Immature natural killer cell (primary cell): ENCODE measurements around the gene CDKN1A. TPM values are rescaled to one million over a fixed set of nuclear protein-coding genes. Genes with fewer than 3 reads are reported as not detected.

Experiments
- DNase-seq, 3 donors: peaks; one replicate each; pipeline ENCODE4 v3.0.0; 2022; ENCODE audit warnings: mixed read lengths in 1 of 3
- H3K27ac Mint-ChIP-seq, 6 donors: one replicate each; pipeline ENCODE4 v1.8.0; 2020; ENCODE audit warnings: mixed read lengths in 6 of 6, mild to moderate bottlenecking in 5 of 6, inconsistent platforms in 4 of 6, moderate library complexity in 3 of 6
- H3K27me3 Mint-ChIP-seq, 3 donors: one replicate each; pipeline ENCODE4 v1.8.0; 2020 to 2021; ENCODE audit warnings: low read depth in 3 of 3, mild to moderate bottlenecking in 3 of 3, mixed read lengths in 3 of 3, moderate library complexity in 3 of 3, inconsistent platforms in 1 of 3
- H3K36me3 Mint-ChIP-seq, 3 donors: one replicate each; pipeline ENCODE4 v1.8.0; 2020; ENCODE audit warnings: mixed read lengths in 3 of 3, inconsistent platforms in 2 of 3, mild to moderate bottlenecking in 2 of 3
- H3K4me1 Mint-ChIP-seq, 2 donors: one replicate each; pipeline ENCODE4 v1.8.0; 2020; ENCODE audit warnings: inconsistent platforms in 2 of 2, mild to moderate bottlenecking in 2 of 2, mixed read lengths in 2 of 2, moderate library complexity in 1 of 2
- H3K4me3 Mint-ChIP-seq, 5 donors: one replicate each; pipeline ENCODE4 v1.8.0; 2020; ENCODE audit warnings: mild to moderate bottlenecking in 5 of 5, mixed read lengths in 5 of 5, inconsistent platforms in 3 of 5, moderate library complexity in 3 of 5
- H3K9me3 Mint-ChIP-seq, 6 donors: one replicate each; pipeline ENCODE4 v1.8.0; 2020; ENCODE audit warnings: mild to moderate bottlenecking in 6 of 6, mixed read lengths in 6 of 6, inconsistent platforms in 4 of 6, moderate library complexity in 3 of 6
- polyA plus RNA-seq, 3 donors: library from polyadenylated mRNA; unstranded; fragments of 300-500 nt; fragmentation: Illumina TruSeq; gene quantifications; one replicate each; pipeline ENCODE4 v1.2.3, GENCODE V29; 2021

CDKN1A gene
- polyA plus RNA-seq, 3 donors from 2014 or later: 3.3 to 13.6 (median 7.0) TPM

DNA sequence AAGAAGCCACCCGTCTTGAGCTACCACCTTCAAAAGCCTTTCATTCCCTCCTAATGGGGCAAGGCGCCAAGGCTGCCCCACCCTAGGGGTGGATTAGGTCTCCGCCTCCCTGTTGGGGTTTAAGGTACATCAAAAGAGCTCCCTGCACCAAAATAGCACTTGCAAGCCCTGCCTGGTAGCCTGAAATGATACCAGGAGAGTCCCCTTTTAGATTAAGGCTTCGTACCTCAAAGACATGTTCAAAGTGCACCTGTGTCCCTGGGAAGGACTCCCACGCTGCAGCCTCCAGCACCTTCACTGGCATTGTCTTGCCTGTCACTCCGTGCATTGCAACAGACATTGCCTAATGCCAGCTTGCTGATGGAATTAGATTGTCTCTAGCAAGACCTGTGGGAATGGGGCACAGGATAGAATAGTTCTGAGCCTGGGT lies 15.7 kb upstream of the CDKN1A start:
- no peaks in the 10 kb centered on the region for H3K9me3 Mint-ChIP-seq
- H3K27ac Mint-ChIP-seq: no peak overlapping the region
- H3K4me1 Mint-ChIP-seq: no peaks in the 10 kb centered on the region
- DNase-seq: no peak
- peaks cover 3 to 12% (median 3%) of the 10 kb centered on the region in 3 donors for H3K27me3 Mint-ChIP-seq
- H3K4me3 Mint-ChIP-seq: no peak overlapping the region
- no peaks in the 10 kb centered on the region for H3K36me3 Mint-ChIP-seq

DNA sequence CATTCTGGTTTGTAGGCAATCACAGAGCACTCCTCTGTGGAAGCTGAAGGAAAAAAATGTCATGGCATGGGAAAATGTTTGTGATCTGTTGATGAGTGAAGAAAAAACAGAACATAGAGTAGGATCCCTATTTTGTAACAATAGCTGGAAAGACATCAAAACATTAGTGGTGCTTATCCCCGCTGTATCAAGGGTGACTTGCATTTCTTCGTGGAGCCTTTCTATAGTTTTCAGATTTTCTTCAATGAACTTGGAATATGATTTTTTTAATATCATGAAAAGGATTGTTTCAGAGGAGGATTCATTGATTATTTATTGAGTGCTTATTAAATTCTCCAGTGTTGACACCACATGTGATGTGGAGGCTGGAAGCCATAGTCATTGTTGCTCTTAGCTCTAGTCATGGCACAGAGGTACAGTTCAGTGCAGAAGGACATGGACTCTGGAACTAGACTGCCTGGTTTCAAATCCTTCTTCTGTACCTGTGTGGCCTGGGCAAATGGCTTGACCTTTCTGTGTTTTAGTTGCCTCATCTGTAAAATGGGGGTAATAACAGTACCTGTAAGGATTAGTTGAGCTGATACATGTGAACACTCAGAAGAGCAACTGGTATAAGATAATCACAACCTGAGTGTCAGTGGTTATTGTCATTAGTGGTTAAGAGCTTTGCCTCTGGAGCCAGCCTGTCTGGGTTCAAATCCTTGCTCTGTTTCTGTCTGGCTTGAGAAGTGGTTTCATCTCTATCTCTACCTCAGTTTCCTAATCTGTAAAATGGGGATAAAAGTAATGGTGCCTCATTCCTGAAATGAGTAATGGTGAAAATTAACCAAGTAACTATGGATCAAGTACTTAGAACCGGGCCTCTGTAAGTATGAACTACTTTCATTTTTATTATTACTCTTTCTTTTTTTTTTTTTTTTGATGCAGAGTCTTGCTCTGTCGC lies 14.7 kb upstream of the CDKN1A start:
- Mint-ChIP-seq H3K4me1 (no peaks in the 10 kb centered on the region), H3K4me3 (no peak overlapping the region), H3K36me3 (no peaks in the 10 kb centered on the region), H3K9me3 (no peaks in the 10 kb centered on the region), H3K27me3 (peaks cover 3 to 10% (median 4%) of the 10 kb centered on the region in 3 donors), H3K27ac (no peak overlapping the region)
- DNase-seq: no peak

DNA sequence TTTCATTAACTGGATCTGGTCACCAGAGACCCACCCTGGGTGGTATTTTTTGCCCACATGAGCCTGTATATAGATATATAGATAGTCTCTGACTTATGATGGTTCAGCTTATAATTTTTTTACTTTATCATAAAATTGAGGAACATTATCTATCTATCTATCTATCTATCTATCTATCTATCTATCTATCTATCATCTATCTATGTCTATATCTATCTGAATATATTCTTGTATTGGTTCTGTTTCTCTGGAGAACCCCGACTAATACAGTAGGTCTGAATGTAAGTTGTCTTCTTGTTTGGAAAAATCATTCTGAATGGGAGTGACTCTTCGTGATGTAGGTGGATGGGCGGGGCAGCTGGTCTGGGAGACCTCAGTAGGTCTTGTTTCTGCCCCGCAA lies 13.3 kb upstream of the CDKN1A start:
- H3K4me3 Mint-ChIP-seq: no peak overlapping the region
- H3K4me1 Mint-ChIP-seq: no peaks in the 10 kb centered on the region
- no peaks in the 10 kb centered on the region for H3K9me3 Mint-ChIP-seq
- no peak for DNase-seq
- H3K36me3 Mint-ChIP-seq: no peaks in the 10 kb centered on the region
- peaks cover 1 to 5% (median 2%) of the 10 kb centered on the region in 3 donors for H3K27me3 Mint-ChIP-seq
- no peak overlapping the region for H3K27ac Mint-ChIP-seq

DNA sequence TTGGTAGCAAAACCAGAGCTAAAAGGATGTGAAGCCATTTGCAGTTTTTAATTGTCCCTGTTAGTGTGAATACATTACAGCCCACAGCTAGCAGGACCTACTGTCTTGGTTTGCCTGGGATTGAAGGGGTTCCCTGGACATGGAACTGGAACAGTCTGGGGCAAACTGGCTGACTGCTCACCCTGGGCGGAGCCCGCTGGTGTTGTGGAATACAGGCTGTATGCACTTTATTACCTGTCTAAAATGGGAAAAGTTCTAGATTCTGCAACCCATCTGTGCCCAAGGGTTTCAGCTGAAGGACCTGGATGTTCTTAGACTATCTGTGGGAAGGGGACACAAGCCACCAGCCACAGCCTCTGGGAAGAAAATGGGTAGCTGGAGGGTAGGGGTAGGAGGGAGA lies 12.2 kb upstream of the CDKN1A start:
- no peaks in the 10 kb centered on the region for H3K4me1 Mint-ChIP-seq
- H3K4me3 Mint-ChIP-seq: no peak overlapping the region

DNA sequence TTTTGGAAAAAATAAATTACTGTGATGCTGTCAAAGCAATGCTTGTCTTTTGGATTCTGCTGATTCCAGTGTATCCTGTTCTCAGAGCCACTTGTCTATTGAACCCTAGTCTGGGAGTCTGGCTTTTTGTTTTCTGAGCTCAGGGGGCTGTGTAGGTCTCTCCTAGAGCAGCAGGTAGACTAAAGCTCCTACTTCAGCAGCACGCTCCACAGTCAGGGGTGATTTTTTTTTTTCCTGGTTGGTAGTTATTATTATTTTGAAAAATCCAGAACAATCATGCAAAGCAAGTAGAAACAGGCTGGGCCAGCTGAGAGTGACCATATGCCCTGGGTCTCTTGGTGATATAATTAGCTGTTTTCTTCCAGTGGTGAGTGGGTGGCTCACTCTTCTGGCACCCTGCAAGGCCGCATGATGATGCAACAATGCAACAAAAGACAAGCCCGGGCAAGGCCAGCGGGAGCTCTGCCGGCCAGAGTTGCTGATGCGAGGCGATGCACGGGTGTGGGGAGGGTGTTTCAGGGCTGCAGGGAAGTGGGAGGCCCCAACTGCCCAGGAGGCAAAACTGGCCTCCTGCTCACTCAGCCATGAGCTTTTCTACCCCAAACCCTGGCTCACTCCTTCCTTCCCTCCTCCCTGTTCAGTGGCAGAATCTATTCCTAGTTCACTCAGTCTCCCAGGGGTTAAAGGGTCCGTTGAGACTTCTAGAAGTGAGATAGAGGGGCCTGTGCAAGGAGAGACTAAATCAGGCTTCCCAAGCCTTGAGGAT lies 11.5 kb upstream of the CDKN1A start:
- Mint-ChIP-seq H3K36me3 (no peaks in the 10 kb centered on the region), H3K4me3 (no peak overlapping the region), H3K27me3 (peaks cover 1 to 5% (median 2%) of the 10 kb centered on the region in 3 donors), H3K4me1 (no peaks in the 10 kb centered on the region), H3K27ac (no peak overlapping the region), H3K9me3 (no peaks in the 10 kb centered on the region)
- no peak for DNase-seq

More for the DNA sequence above, 12.2 kb upstream of the CDKN1A start:
- Mint-ChIP-seq H3K9me3 (no peaks in the 10 kb centered on the region), H3K27me3 (peaks cover 1 to 5% (median 2%) of the 10 kb centered on the region in 3 donors), H3K36me3 (no peaks in the 10 kb centered on the region), H3K27ac (no peak overlapping the region)
- DNase-seq: no peak

DNA sequence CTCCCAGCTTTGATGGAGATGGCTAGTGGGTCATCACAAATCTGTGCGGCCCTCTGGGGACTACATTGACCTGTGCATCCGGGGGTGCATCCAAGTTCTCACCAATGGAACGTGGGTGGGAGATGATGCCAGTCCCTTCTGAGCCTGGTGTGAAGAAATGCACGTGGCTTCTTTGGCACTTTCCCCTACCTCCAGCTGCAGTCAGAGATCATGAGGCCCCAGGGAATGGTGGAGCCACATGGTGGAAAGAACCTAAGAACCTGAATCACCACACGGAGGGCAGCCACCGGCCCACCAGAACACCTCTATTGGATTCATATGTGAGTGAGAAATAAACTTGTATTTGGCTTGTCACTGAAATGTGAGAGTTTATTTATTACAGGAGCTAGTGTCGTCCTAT lies 9.9 kb upstream of the CDKN1A start:
- H3K4me3 Mint-ChIP-seq: no peak overlapping the region
- no peak for DNase-seq
- peaks cover 0 to 4% (median 2%) of the 10 kb centered on the region in 3 donors for H3K27me3 Mint-ChIP-seq
- no peaks in the 10 kb centered on the region for H3K36me3 Mint-ChIP-seq
- no peak overlapping the region for H3K27ac Mint-ChIP-seq
- no peaks in the 10 kb centered on the region for H3K9me3 Mint-ChIP-seq
- no peaks in the 10 kb centered on the region for H3K4me1 Mint-ChIP-seq

DNA sequence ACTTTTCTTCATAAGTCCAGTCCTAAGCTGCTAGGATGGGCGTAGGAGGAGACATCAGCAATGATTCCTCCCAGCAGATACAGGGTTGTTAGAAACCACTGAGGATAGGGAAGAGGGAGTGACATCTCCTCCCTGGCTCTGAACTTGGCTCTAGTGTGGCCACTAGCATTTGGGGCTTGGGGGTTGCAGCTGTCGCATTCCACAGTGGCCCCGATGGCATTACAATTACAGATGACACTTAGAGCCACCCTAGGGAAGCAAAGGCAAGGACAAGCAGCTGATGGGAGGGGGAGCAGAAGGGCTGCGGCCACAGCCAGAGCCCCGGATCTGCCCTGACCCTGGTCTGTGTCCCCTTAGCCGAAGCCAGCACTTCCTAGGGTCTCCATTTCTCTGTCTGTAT lies 9.5 kb upstream of the CDKN1A start:
- Mint-ChIP-seq H3K4me1 (no peaks in the 10 kb centered on the region), H3K27ac (no peak overlapping the region), H3K36me3 (no peaks in the 10 kb centered on the region), H3K4me3 (no peak overlapping the region), H3K27me3 (peaks cover 0 to 4% (median 3%) of the 10 kb centered on the region in 3 donors), H3K9me3 (no peaks in the 10 kb centered on the region)
- DNase-seq: no peak

DNA sequence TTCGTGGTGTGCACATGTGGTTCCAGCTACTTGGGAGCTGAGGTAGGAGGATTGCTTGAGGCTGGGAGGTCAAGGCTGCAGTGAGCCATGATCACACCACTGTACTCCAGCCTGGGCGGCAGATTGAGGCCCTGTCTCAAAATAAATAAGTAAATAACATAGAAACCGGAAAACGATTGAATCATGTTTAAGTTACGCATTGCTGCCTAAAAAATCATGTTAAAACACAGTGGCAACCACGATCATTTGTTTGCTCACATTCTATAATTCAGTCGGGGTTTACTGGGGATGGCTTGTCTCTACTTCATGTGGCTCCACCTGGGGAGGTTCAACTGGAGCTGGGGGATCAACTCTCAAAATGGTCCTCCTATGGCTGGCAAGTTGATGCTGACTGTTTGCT lies 8.2 kb upstream of the CDKN1A start:
- H3K4me3 Mint-ChIP-seq: no peak overlapping the region

DNA sequence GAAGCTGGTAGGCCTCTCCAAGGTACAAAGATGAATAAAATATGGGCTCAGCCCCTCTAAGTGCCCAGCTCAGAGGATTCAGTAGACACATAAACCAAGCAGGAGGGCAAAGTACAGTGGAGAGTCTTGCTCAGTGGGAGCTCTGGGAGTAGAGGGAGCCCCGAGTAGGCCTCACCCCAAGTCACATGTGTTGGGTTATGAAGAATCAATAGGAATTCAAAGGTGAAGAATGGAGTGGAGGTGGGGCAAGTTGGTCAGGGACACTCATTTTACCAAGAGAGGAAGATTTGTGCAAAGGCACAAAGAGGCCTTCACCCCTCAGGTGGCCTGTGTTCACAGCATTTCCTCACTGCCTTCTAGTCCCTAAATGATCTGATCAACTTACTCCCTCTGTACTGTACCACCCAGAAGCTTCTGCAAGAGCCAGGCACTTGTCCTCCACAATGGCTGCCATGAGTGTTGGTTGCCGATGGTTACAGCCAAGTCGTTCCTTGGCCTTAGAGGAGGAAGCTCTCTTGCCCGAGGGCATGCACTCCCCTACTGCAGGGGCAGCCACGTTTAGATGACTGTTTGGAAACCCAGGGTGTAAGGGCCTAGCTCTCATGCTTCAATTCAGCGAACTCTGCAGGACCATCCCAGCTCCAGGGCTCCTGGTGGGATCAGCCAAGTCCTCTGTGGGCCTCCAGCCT lies 6.7 kb upstream of the CDKN1A start:
- Mint-ChIP-seq H3K4me1 (no peaks in the 10 kb centered on the region), H3K4me3 (no peak overlapping the region), H3K27ac (no peak overlapping the region), H3K36me3 (no peaks in the 10 kb centered on the region), H3K9me3 (no peaks in the 10 kb centered on the region), H3K27me3 (peaks cover 3 to 7% (median 3%) of the 10 kb centered on the region in 3 donors)
- DNase-seq: no peak

More for the DNA sequence above, 8.2 kb upstream of the CDKN1A start:
- Mint-ChIP-seq H3K36me3 (no peaks in the 10 kb centered on the region), H3K27ac (no peak overlapping the region), H3K27me3 (peaks cover 0 to 4% (median 3%) of the 10 kb centered on the region in 3 donors), H3K4me1 (no peaks in the 10 kb centered on the region), H3K9me3 (no peaks in the 10 kb centered on the region)
- DNase-seq: no peak

DNA sequence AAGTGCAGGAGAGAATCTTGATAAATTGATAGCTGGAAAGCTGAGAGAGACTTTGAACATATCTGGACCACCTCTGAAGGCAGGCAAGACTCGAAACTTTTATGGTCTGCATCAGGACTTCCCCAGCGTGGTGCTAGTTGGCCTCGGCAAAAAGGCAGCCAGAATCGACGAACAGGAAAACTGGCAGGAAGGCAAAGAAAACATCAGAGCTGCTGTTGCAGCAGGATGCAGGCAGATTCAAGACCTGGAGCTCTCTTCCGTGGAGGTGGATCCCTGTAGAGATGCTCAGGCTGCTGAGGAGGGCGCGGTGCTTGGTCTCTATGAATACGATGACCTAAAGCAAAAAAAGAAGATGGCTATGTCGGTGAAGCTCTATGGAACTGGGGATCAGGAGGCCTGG lies 4.6 kb upstream of the CDKN1A start:
- Mint-ChIP-seq H3K36me3 (no peaks in the 10 kb centered on the region), H3K27ac (peak overlapping the region in 1 of 6 donors; percentile 53), H3K9me3 (no peaks in the 10 kb centered on the region), H3K4me1 (peaks cover 11 to 14% of the 10 kb centered on the region in 2 donors), H3K4me3 (no peak overlapping the region), H3K27me3 (peaks cover 6 to 13% (median 7%) of the 10 kb centered on the region in 3 donors)
- no peak for DNase-seq

DNA sequence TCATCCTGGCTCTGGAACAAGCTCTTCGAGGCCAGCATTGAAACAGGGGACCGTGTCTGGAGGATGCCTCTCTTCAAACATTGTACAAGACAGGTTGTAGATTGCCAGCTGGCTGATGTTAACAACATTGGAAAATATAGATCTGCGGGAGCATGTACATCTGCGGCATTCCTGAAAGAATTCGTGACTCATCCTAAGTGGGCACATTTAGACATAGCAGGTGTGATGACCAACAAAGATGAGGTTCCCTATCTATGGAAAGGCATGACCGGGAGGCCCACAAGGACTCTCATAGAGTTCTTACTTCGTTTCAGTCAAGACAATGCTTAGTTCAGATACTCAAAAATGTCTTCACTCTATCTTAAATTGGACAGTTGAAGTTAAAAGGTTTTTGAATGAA lies 3.6 kb upstream of the CDKN1A start:
- no peaks in the 10 kb centered on the region for H3K9me3 Mint-ChIP-seq
- H3K4me1 Mint-ChIP-seq: peaks cover 16 to 18% of the 10 kb centered on the region in 2 donors
- no peak overlapping the region for H3K4me3 Mint-ChIP-seq
- no peak overlapping the region for H3K27ac Mint-ChIP-seq
- no peaks in the 10 kb centered on the region for H3K36me3 Mint-ChIP-seq
- peaks cover 13 to 15% (median 13%) of the 10 kb centered on the region in 3 donors for H3K27me3 Mint-ChIP-seq
- no peak for DNase-seq

DNA sequence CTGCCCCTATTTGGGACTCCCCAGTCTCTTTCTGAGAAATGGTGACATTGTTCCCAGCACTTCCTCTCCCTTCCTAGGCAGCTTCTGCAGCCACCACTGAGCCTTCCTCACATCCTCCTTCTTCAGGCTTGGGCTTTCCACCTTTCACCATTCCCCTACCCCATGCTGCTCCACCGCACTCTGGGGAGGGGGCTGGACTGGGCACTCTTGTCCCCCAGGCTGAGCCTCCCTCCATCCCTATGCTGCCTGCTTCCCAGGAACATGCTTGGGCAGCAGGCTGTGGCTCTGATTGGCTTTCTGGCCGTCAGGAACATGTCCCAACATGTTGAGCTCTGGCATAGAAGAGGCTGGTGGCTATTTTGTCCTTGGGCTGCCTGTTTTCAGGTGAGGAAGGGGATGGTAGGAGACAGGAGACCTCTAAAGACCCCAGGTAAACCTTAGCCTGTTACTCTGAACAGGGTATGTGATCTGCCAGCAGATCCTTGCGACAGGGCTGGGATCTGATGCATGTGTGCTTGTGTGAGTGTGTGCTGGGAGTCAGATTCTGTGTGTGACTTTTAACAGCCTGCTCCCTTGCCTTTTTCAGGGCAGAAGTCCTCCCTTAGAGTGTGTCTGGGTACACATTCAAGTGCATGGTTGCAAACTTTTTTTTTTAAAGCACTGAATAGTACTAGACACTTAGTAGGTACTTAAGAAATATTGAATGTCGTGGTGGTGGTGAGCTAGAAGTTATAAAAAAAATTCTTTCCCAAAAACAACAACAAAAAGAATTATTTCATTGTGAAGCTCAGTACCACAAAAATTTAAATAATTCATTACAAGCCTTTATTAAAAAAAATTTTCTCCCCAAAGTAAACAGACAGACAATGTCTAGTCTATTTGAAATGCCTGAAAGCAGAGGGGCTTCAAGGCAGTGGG lies 2.1 kb upstream of the CDKN1A start:
- peaks cover 0 to 2% (median 0%) of the 10 kb centered on the region in 6 donors for H3K9me3 Mint-ChIP-seq
- no peak for DNase-seq
- peak overlapping the region in 1 of 5 donors; percentile 84 for H3K4me3 Mint-ChIP-seq

More for the DNA sequence above, 2.1 kb upstream of the CDKN1A start:
- Mint-ChIP-seq H3K4me1 (peaks cover 24 to 29% of the 10 kb centered on the region in 2 donors), H3K27me3 (peaks cover 20 to 24% (median 24%) of the 10 kb centered on the region in 3 donors), H3K36me3 (no peaks in the 10 kb centered on the region), H3K27ac (peak overlapping the region in 3 of 6 donors; percentile 14 to 75 (median 43))
